GM23338 (cell line): ENCODE measurements around the gene MYRF. TPM values are rescaled to one million over a fixed set of nuclear protein-coding genes. Genes with fewer than 3 reads are reported as not detected.

Experiments
- ATAC-seq: fragments of 200-7000 bp; cut with Tn5 transposase; 3 replicates; pipeline ENCODE4 v1.9.1; 2020
- DNase-seq: peaks from one replicate; pipeline ENCODE4 v3.0.0-alpha.2; 2015; ENCODE audit warnings: low spot score
- H2AFZ ChIP-seq: fragments of 200-600 bp; sonication (generic); 2 replicates; pipeline ENCODE4 v1.8.0; 2016; ENCODE audit warnings: antibody characterized with exemption, mild to moderate bottlenecking, moderate library complexity
- H3F3A ChIP-seq: fragments of 200-600 bp; sonication (generic); replicated peaks from 2 replicates; pipeline ENCODE4 v1.8.0; 2017; ENCODE audit warnings: antibody characterized with exemption, mixed run types, low read depth
- H3K27ac ChIP-seq: fragments of 200-600 bp; sonication (generic); 2 replicates; pipeline ENCODE4 v1.6.1; 2016; ENCODE audit warnings: low read depth
- H3K27me3 ChIP-seq: fragments of 200-600 bp; sonication (generic); 2 replicates; pipeline ENCODE4 v1.8.0; 2016; ENCODE audit warnings: mild to moderate bottlenecking, mixed run types, moderate library complexity; ENCODE audit not compliant: insufficient read depth
- H3K36me3 ChIP-seq: fragments of 200-600 bp; sonication (generic); 2 replicates; pipeline ENCODE4 v1.8.0; 2016; ENCODE audit warnings: mild to moderate bottlenecking; ENCODE audit not compliant: insufficient read depth
- H3K4me1 ChIP-seq: fragments of 200-600 bp; sonication (generic); 2 replicates; pipeline ENCODE4 v1.8.0; 2016; ENCODE audit warnings: mild to moderate bottlenecking, moderate library complexity; ENCODE audit not compliant: insufficient read depth
- H3K4me2 ChIP-seq: fragments of 200-600 bp; sonication (generic); 2 replicates; pipeline ENCODE4 v1.7.1; 2017; ENCODE audit warnings: mixed run types
- H3K4me3 ChIP-seq: fragments of 200-600 bp; sonication (generic); 2 replicates; pipeline ENCODE4 v1.6.1; 2016; ENCODE audit warnings: mixed run types
- H3K79me2 ChIP-seq: fragments of 200-600 bp; sonication (generic); replicated peaks from 2 replicates; pipeline ENCODE4 v1.8.0; 2017; ENCODE audit warnings: mild to moderate bottlenecking; ENCODE audit not compliant: insufficient read depth
- H3K9me2 ChIP-seq: fragments of 200-600 bp; sonication (generic); 2 replicates; pipeline ENCODE4 v1.8.0; 2017; ENCODE audit not compliant: insufficient read depth
- H4K20me1 ChIP-seq: fragments of 200-600 bp; sonication (generic); replicated peaks from 2 replicates; pipeline ENCODE4 v1.8.0; 2017; ENCODE audit warnings: mild to moderate bottlenecking; ENCODE audit not compliant: insufficient read depth
- H3K27ac Mint-ChIP-seq: 2 replicates; pipeline ENCODE4 v1.8.0; 2020; ENCODE audit warnings: inconsistent platforms, mild to moderate bottlenecking, moderate library complexity, mixed read lengths
- H3K27me3 Mint-ChIP-seq: 3 replicates; pipeline ENCODE4 v1.8.0; 2022; ENCODE audit warnings: low read depth, mild to moderate bottlenecking, moderate library complexity, mixed read lengths, inconsistent platforms; ENCODE audit not compliant: insufficient read depth, poor library complexity
- H3K36me3 Mint-ChIP-seq: 3 replicates; pipeline ENCODE4 v1.8.0; 2021; ENCODE audit warnings: low read depth, mild to moderate bottlenecking, inconsistent platforms, moderate library complexity, mixed read lengths
- H3K4me1 Mint-ChIP-seq: 3 replicates; pipeline ENCODE4 v1.8.0; 2020; ENCODE audit warnings: mild to moderate bottlenecking, inconsistent platforms, mixed read lengths
- H3K4me3 Mint-ChIP-seq: 3 replicates; pipeline ENCODE4 v1.8.0; 2021; ENCODE audit warnings: moderate library complexity, mild to moderate bottlenecking, inconsistent platforms, mixed read lengths
- H3K9me3 Mint-ChIP-seq: 3 replicates; pipeline ENCODE4 v1.8.0; 2020; ENCODE audit warnings: moderate library complexity, mild to moderate bottlenecking, inconsistent platforms, mixed read lengths
- CREB1 ChIP-seq: fragments of 250-450 bp; sonication (Bioruptor Pico); IDR thresholded peaks from 2 replicates; pipeline ENCODE4 v1.5.0; 2020; ENCODE audit warnings: low read depth, mild to moderate bottlenecking, moderate library complexity
- CTCF ChIP-seq, 2 experiments: fragments of 200-600 bp in 1 of 2; sonication (generic) in 1 of 2; conservative IDR thresholded peaks; 2 replicates each; pipeline versions ENCODE4 v1.5.1 to v1.6.1; 2016 to 2017; ENCODE audit warnings: antibody characterized with exemption in 2 of 2, low read depth in 2 of 2, mild to moderate bottlenecking in 2 of 2, moderate library complexity in 1 of 2
- ETS1 ChIP-seq: IDR thresholded peaks from 2 replicates; pipeline ENCODE4 v1.6.1; 2016; ENCODE audit warnings: antibody characterized with exemption
- EZH2 ChIP-seq: fragments of 200-600 bp; sonication (generic); IDR thresholded peaks from one replicate; pipeline ENCODE4 v1.8.0; 2017; ENCODE audit warnings: antibody characterized with exemption, mild to moderate bottlenecking, low read depth; ENCODE audit not compliant: unreplicated experiment
- EZH2phosphoT487 ChIP-seq: fragments of 200-600 bp; sonication (generic); IDR thresholded peaks from one replicate; pipeline ENCODE4 v1.8.1; 2018; ENCODE audit warnings: antibody characterized with exemption; ENCODE audit not compliant: unreplicated experiment
- JUNB ChIP-seq: IDR thresholded peaks from one replicate; pipeline ENCODE4 v1.6.1; 2016; ENCODE audit warnings: antibody characterized with exemption; ENCODE audit not compliant: unreplicated experiment
- NANOG ChIP-seq: IDR thresholded peaks from 2 replicates; pipeline ENCODE4 v1.6.1; 2016; ENCODE audit warnings: antibody characterized with exemption, borderline replicate concordance
- POLR2AphosphoS5 ChIP-seq: IDR thresholded peaks from 2 replicates; pipeline ENCODE4 v1.6.1; 2016; ENCODE audit warnings: antibody characterized with exemption, low read depth
- REST ChIP-seq: IDR thresholded peaks from one replicate; pipeline ENCODE4 v1.6.1; 2018; ENCODE audit warnings: antibody characterized with exemption; ENCODE audit not compliant: unreplicated experiment
- ZNF114 ChIP-seq: fragments of 250-450 bp; sonication (Bioruptor Pico); IDR thresholded peaks from 2 replicates; pipeline ENCODE4 v1.5.0; 2020; ENCODE audit warnings: mild to moderate bottlenecking, moderate library complexity
- ZNF462 ChIP-seq: fragments of 250-450 bp; sonication (Bioruptor Pico); IDR thresholded peaks from 2 replicates; pipeline ENCODE4 v1.5.0; 2020; ENCODE audit warnings: mild to moderate bottlenecking, moderate library complexity
- polyA plus RNA-seq: library from polyadenylated mRNA; unstranded; fragments of >200 nt; fragmentation: Nextera tagmentation; extraction: Ambion mirVana; gene quantifications from 2 replicates; pipeline ENCODE4 v1.2.1, GENCODE V29; 2016
- total RNA-seq: library from RNA; depleted of rRNA; stranded (reverse); fragments of >200 nt; shearing (Covaris generic); gene quantifications from 2 replicates; pipeline ENCODE4 v1.2.3, GENCODE V29; 2014

Gene MYRF
- total and polyA plus RNA-seq, 2 experiments from 2014 or later, result 1.9 to 5.5 TPM

- Mint-ChIP-seq H3K27me3 (peaks cover 3% of the 10 kb centered on the region), H3K4me1 (peaks cover 26% of the 10 kb centered on the region), H3K36me3 (no peaks in the 10 kb centered on the region), H3K27ac (no peak overlapping the region), H3K4me3 (no peak overlapping the region), H3K9me3 (no peaks in the 10 kb centered on the region)
- Histone ChIP-seq H4K20me1 (no peaks in the 10 kb centered on the region), H3K9me2 (no peaks in the 10 kb centered on the region), H3K27ac (no peak overlapping the region), H3K4me3 (no peak overlapping the region), H3K27me3 (no peaks in the 10 kb centered on the region), H3K36me3 (no peaks in the 10 kb centered on the region), H2AFZ (no peak overlapping the region), H3K79me2 (no peaks in the 10 kb centered on the region), H3K4me2 (no peak overlapping the region), H3K4me1 (no peaks in the 10 kb centered on the region; the same call in 1 of the 2 replicates), H3F3A (no peaks in the 10 kb centered on the region)
- ATAC-seq (no peak), DNase-seq (no peak)
- no peak for TF ChIP-seq CREB1 (CRISPR knock-in tag)
- TF ChIP-seq POLR2AphosphoS5, result no peak
- TF ChIP-seq EZH2, result no peak
- no peak for TF ChIP-seq ETS1
- TF ChIP-seq REST, result no peak
- no peak for TF ChIP-seq CTCF (conservative IDR thresholded peaks at IDR 0.05; ENCODE audit: low read depth in 2 of 2)
- TF ChIP-seq NANOG, result no peak
- no peak for TF ChIP-seq ZNF114 (CRISPR knock-in tag)
- no peak for TF ChIP-seq ZNF462 (CRISPR knock-in tag)
- no peak for TF ChIP-seq JUNB
- TF ChIP-seq EZH2phosphoT487, result no peak
These were observed 43.3 kb upstream of the MYRF start for GRCh38 chr11:61709110-61709509.
